Head of caudate nucleus (tissue), 42 donors: ENCODE results near the gene SIL1.
"Not testable (repeated sequence)": the region's sequence is repeated elsewhere in the genome, so short reads cannot be mapped to it uniquely, and the experiment has no call there.

Source experiments
- DNase-seq, 42 donors: peaks; one replicate each; pipeline versions ENCODE4 v3.0.0 to v3.0.0-alpha.2; 2020 to 2021; ENCODE audit warnings: mixed read lengths in 7 of 42
- intact Hi-C: fragments of 100-400 bp; cut with DNase I; formaldehyde crosslinking; loops from one replicate; pipeline ENCODE4 v1.15.0; 2022

SIL1 gene

DNA sequence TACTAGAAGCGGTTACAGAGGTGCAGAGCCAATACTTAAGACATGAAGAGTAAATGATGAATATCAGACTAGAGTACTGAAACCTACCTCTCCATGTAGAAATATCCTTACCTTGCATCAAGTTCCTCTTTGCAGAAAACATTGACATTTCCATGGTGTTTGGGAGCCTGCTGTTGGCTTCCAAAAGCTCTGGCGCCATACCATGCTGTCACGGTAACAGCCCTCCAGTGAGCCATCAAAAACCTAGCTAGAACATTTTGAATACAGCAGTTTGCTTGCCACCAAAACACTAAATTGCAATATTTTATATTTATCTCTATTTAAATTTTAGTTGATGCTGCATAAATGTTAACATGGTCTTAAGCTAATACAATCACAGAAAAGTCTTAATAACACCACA, 179.0 kb downstream of the SIL1 start:
- intact Hi-C loops = no loop called here
- no peak for DNase-seq

DNA sequence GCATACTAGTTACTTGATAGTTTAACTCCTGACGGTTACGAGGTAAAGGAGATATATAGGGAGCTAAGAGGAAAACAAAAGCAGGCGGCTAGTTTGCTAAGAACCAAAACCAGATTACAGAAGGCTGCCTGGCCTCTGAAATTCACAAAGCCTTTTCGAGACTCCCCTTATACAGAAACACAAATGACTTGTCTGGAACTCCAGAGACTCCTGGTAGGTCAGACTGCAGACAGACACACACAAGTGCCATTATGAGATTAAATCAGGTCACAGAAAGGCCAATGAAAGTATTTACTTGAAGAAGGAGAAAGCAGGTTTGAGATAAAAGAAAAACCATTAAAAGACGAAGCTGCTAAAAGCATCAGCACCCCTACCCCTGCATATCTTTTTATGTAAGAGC, 180.5 kb downstream of the SIL1 start:
- intact Hi-C loops = no loop called here
- DNase-seq = no peak

GRCh38 chr5:139016186-139016585, 182.0 kb downstream of the SIL1 start:
- intact Hi-C loops = no loop called here
- no peak for DNase-seq

GRCh38 chr5:139014726-139015125, 183.4 kb downstream of the SIL1 start:
- no peak for DNase-seq
- intact Hi-C loops = no loop called here

DNA sequence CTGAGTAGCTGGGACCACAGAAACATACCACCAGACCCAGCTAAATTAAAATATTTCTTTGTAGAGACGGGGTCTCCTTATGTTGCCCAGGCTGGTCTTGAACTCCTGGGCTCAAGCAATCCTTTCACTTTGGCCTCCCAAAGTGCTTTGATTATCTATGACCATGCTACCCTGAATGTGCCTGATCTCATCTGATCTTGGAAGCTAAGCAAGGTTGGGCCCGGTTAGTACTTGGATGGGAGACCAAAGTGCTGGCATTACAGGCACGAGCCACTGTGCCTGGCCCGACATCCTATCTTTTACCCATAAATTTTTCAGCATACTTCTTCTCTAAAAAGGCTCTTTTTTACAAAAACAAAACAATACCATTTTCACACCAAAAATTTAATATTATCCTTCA, 186.0 kb downstream of the SIL1 start:
- no peak for DNase-seq
- intact Hi-C loops = no loop called here

DNA sequence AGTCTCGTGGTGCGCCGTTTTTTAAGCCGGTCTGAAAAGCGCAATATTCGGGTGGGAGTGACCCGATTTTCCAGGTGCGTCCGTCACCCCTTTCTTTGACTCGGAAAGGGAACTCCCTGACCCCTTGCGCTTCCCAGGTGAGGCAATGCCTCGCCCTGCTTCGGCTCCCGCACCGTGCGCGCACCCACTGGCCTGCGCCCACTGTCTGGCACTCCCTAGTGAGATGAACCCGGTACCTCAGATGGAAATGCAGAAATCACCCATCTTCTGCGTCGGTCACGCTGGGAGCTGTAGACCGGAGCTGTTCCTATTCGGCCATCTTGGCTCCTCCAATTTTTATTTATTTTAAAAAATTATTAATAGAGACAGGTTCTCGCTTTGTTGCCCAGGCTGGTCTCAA, 187.0 kb downstream of the SIL1 start:
- intact Hi-C loops = not testable (repeated sequence)
- DNase-seq = peak in 1 of 42 donors; percentile 19

DNA sequence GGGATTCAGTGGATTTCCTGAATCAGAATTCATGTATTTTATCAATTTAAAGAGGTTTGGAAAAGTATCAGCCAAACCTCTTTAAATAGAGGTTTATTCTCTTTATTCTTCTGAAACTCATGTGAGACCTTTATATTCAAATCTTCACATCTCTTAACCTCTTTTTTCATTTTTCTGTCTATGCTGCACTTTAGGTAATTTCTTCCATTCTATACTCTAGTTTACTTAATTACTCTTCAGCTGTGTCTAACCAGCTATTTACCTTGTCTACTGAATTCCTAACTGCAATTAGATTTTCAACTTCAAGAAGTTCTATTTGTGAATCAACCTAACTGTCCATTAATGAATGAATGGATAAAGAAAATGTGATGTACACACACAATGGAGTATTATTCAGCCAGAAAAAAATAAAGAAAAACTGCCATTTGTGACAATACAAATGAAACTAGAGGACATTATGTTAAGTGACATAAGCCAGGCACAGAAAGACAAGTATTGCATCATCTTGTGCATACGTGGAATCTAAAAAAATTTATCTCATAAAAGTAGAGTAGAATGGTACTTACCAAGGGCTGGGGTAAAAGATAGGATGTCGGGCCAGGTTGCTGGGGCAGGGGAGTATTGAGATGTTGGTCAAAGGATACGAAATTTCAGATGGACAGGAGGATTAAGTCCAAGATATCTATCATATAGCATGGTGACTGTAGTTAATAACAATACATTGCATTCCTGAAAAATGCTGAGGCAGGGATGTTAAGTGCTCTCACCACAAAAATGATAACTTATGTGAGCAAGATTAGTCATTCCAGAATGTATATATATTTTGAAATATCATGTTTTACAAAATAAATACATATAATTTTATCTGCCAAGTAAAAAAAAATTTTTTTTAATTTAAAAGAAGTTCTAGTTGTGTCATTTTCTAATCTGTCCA, 193.5 kb downstream of the SIL1 start:
- no peak for DNase-seq
- intact Hi-C loops = no loop called here

- intact Hi-C loops = no loop called here
- no peak for DNase-seq
Measured at GRCh38 chr5:138999674-139000073, 198.5 kb downstream of the SIL1 start.

GRCh38 chr5:138998521-138998920, 199.6 kb downstream of the SIL1 start:
- intact Hi-C loops = no loop called here
- no peak for DNase-seq

DNA sequence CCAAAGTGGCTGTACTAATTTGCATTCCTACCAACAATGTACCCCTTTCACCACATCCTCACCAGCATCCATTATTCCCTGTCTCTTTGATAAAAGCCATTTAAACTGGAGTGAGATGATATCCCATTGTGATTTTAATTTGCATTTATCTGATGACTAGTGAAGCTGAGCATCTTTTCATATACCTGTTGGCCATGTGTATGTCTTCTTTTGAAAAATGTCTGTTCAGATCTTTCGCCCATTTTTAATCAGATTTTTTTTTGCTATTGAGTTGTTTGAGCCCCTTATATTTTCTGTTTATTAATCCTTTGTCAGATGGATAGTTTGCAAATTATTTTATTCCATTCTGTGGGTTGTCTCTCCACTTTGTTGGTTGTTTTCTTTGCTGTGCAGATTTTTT, 202.0 kb downstream of the SIL1 start:
- no peak for DNase-seq
- intact Hi-C loops = no loop called here

DNA sequence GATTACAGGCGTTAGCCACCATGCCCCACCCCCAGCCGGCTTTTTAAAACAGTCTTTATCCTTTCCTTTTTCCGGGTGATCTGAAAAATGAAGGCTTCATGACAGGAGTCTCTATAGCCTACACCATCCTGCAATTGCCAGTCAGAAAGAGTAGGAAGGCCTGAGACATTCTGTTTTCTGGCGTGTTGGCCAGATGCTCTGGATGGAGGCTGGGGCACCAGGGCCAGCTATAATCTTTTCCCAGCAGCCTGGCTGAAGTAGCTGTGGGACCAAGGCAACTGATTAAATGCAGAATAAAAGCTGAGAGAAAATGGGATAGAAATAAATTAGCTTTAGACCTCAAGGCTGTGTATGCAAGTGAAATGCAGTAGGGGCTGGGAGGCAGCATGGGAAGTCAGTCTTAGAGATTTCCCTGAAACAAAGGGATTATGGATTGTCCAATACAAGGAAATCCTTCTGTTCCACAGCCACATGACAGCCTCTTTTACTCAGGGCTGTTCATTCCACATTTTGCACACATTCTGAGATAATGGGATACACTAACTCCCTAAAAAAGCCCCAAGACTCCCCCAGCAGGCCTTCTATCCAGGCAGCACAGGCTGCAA, 207.1 kb downstream of the SIL1 start:
- intact Hi-C loops = no loop called here
- peak in 6 of 42 donors; percentile 12 to 60 (median 32) for DNase-seq

GRCh38 chr5:138989720-138990119, 208.4 kb downstream of the SIL1 start:
- intact Hi-C loops = no loop called here
- DNase-seq = peak in 4 of 42 donors; percentile 6 to 28 (median 17)

DNA sequence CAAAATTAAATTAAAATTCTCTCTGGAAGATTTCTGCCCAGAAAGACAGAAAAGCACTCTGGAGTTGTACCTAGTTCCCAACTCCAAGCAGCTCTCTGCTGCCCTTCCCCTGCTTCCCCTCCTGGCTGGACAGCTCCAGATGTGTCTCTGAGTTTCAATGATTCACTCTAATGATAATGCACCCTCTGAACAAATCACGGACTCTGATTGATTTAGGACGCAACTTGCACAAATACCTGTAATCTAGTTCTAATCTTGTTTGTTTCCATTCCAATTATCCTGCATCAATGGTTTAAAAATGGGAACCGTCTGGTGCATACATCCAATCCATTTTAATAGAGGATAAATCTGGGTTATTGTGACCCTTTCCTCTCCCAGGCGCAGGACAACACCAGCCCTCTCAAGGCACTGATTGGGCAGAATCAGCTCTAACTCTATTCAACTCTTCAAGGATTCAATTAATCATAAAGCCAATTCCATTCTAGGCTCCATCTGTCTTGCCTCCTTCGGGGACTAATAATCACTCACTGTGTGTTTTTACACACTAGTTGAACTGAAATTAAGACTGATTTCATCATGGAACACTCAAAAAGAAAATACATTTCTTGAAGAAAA, 211.9 kb downstream of the SIL1 start:
- DNase-seq = peak in 4 of 42 donors; percentile 3 to 38 (median 17)
- intact Hi-C loops = no loop called here

- intact Hi-C loops = no loop called here
- peak in 4 of 42 donors; percentile 10 to 38 (median 28) for DNase-seq
Measured at GRCh38 chr5:138985683-138986082, 212.5 kb downstream of the SIL1 start.

DNA sequence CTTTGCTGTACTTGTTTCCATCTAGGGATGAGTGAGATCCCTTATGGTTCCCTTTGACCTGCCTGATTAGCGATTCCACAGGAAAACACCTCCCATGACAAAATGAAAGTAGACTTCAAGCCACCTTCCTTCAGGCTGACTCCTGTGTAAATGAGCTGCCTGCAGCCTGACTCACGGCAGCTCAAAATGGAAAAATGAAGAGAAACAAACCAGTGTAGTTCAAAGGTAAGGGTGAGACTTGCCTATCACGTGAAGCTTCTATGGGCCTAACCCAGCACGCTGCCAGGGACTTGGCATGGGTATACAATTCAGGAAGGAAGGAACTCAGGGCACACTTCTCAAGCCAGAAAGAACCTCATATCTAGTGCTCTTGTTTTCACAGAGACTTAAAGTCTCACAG, 212.9 kb downstream of the SIL1 start:
- peak in 4 of 42 donors; percentile 15 to 39 (median 33) for DNase-seq
- intact Hi-C loops = no loop called here

DNA sequence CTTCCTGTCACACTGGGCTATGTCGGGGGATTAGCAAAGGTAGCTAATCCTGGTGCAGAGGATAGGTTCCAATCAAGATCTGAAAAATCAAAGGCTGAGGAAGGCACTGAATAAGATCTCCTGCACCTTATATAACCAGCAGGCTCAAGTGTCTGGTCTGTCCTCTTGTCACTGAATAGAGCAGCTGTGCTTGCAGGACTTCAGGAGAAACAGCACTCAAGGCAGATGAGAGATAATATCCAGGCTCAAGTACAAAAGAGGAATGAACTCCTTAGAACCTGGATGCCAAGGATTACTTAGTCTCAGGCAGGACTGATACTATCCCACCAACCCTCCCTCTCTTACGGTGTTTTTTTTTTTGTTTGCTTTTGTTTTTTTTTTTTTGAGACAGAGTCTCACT, 214.2 kb downstream of the SIL1 start:
- intact Hi-C loops = no loop called here
- peak in 2 of 42 donors; percentile 31 to 32 for DNase-seq

DNA sequence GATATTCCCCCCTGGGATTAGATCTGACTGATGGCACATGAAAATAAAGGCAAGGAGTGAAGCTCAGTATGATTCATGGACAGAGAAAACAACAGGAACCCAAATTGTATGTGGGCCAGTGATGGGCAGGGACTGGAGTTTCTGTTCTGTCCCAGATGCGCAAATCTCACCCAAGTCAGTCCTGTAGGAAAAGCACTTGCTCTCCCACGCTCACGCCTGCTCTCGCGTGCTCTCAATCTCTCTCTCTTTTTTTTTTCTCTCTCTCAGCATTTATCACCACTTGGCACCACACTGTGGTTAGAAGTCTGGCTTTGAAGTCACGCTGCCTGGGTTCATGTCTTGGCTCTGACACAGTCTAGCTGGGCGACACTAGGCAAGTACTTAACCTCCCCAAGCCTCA, 216.6 kb downstream of the SIL1 start:
- DNase-seq = peak in 3 of 42 donors; percentile 25 to 43 (median 37)
- intact Hi-C loops = no loop called here

GRCh38 chr5:138981131-138981530, 217.0 kb downstream of the SIL1 start:
- peak in 2 of 42 donors; percentile 17 to 21 for DNase-seq
- intact Hi-C loops = no loop called here

GRCh38 chr5:138980441-138980840, 217.7 kb downstream of the SIL1 start:
- intact Hi-C loops = no loop called here
- DNase-seq = peak in 2 of 42 donors; percentile 10 to 22

GRCh38 chr5:138979684-138980280, 218.4 kb downstream of the SIL1 start:
- DNase-seq = peak in 3 of 42 donors; percentile 4 to 13 (median 10)
- intact Hi-C loops = no loop called here
